Endothelial cell (in vitro differentiated cells): ENCODE results near the gene ZMYND19. TPM values are rescaled to one million over a fixed set of nuclear protein-coding genes. Genes with fewer than 3 reads are reported as not detected.

Experiments
- DNase-seq: peaks from one replicate; pipeline ENCODE4 v3.0.0; 2021; ENCODE audit warnings: low spot score
- H3K27ac Mint-ChIP-seq: one replicate; pipeline ENCODE4 v1.8.0; 2021; ENCODE audit warnings: mixed read lengths, inconsistent platforms; ENCODE audit not compliant: unreplicated experiment
- H3K27me3 Mint-ChIP-seq: one replicate; pipeline ENCODE4 v1.8.0; 2021; ENCODE audit warnings: mild to moderate bottlenecking, moderate library complexity, mixed read lengths, inconsistent platforms; ENCODE audit not compliant: unreplicated experiment
- H3K36me3 Mint-ChIP-seq: one replicate; pipeline ENCODE4 v1.8.0; 2021; ENCODE audit warnings: mild to moderate bottlenecking, low read depth, mixed read lengths, inconsistent platforms; ENCODE audit not compliant: unreplicated experiment
- H3K4me1 Mint-ChIP-seq: one replicate; pipeline ENCODE4 v1.8.0; 2021; ENCODE audit warnings: mild to moderate bottlenecking, mixed read lengths, inconsistent platforms; ENCODE audit not compliant: unreplicated experiment
- H3K4me3 Mint-ChIP-seq: one replicate; pipeline ENCODE4 v1.8.0; 2021; ENCODE audit warnings: mild to moderate bottlenecking, mixed read lengths, inconsistent platforms; ENCODE audit not compliant: unreplicated experiment
- H3K9me3 Mint-ChIP-seq: one replicate; pipeline ENCODE4 v1.8.0; 2021; ENCODE audit warnings: mixed read lengths, inconsistent platforms; ENCODE audit not compliant: unreplicated experiment
- total RNA-seq: library from RNA; stranded (reverse); fragmentation: NEBNext Ultra II Directional; extraction: Animal tissue kit (Norgen Biotek cat#: 25700); gene quantifications from one replicate; pipeline ENCODE4 v1.2.1, GENCODE V29; 2021; ENCODE audit not compliant: unreplicated experiment
- TF ChIP-seq, protein P1 (sequence below): fragments of 200-600 bp; sonication (generic); IDR thresholded peaks from one replicate; pipeline ENCODE4 v1.5.0; 2021; ENCODE audit warnings: antibody characterized with exemption; ENCODE audit not compliant: unreplicated experiment

ZMYND19 gene
- total RNA-seq, 1 donor from 2014 or later: 25.6 TPM

- no peak for DNase-seq
Observed at GRCh38 chr9:137547687-137548543, 42.4 kb downstream of the ZMYND19 start.

GRCh38 chr9:137545123-137545522 is 45.2 kb downstream of the ZMYND19 start:
- H3K36me3 Mint-ChIP-seq: peaks cover 6% of the 10 kb centered on the region
- no peak overlapping the region for H3K27ac Mint-ChIP-seq
- peaks cover 1% of the 10 kb centered on the region for H3K4me1 Mint-ChIP-seq
- no peaks in the 10 kb centered on the region for H3K9me3 Mint-ChIP-seq
- H3K4me3 Mint-ChIP-seq: no peak overlapping the region
- TF ChIP-seq, protein P1, sequence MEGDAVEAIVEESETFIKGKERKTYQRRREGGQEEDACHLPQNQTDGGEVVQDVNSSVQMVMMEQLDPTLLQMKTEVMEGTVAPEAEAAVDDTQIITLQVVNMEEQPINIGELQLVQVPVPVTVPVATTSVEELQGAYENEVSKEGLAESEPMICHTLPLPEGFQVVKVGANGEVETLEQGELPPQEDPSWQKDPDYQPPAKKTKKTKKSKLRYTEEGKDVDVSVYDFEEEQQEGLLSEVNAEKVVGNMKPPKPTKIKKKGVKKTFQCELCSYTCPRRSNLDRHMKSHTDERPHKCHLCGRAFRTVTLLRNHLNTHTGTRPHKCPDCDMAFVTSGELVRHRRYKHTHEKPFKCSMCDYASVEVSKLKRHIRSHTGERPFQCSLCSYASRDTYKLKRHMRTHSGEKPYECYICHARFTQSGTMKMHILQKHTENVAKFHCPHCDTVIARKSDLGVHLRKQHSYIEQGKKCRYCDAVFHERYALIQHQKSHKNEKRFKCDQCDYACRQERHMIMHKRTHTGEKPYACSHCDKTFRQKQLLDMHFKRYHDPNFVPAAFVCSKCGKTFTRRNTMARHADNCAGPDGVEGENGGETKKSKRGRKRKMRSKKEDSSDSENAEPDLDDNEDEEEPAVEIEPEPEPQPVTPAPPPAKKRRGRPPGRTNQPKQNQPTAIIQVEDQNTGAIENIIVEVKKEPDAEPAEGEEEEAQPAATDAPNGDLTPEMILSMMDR: no peak
- DNase-seq: no peak
- peaks cover 13% of the 10 kb centered on the region for H3K27me3 Mint-ChIP-seq

More at GRCh38 chr9:137547687-137548543, 42.4 kb downstream of the ZMYND19 start:
- Mint-ChIP-seq H3K36me3 (peaks cover 6% of the 10 kb centered on the region), H3K4me1 (peaks cover 8% of the 10 kb centered on the region), H3K9me3 (no peaks in the 10 kb centered on the region), H3K27ac (no peak overlapping the region), H3K4me3 (no peak overlapping the region), H3K27me3 (peaks cover 15% of the 10 kb centered on the region)
- TF ChIP-seq, protein P1: no peak

DNA sequence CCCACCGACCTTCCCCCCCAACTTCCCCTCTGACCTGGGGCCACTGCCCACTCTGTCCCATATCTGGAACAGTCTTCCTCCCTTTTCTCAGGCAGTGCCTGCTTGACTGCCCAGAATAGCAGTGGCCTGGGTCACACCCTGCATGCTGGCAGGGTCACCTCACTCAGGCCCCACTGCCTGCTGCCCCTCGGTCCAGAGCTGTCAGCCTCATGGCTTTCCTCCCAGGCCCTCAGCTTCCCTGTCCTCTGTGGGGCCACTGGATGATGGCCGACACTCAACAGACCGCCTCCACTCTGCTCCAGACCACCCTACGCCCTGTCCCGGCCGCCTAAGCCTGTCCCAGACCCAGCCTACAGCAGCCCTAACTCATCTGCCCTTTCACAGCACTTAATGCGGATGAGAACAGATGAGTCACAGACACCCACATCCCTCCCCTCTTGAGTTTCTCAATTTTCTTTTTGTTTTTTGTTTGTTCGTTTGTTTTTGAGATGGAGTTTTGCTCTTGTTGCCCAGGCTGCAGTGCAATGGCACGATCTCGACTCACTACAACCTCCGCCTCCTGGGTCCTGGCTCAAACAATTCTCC is 46.0 kb downstream of the ZMYND19 start:
- H3K27ac Mint-ChIP-seq: no peak overlapping the region
- H3K4me1 Mint-ChIP-seq: no peaks in the 10 kb centered on the region

GRCh38 chr9:137543237-137543963 is 46.9 kb downstream of the ZMYND19 start:
- Mint-ChIP-seq H3K9me3 (no peaks in the 10 kb centered on the region), H3K27me3 (peaks cover 10% of the 10 kb centered on the region), H3K27ac (no peak overlapping the region), H3K36me3 (peaks cover 6% of the 10 kb centered on the region), H3K4me1 (no peaks in the 10 kb centered on the region), H3K4me3 (no peak overlapping the region)
- no peak for DNase-seq
- TF ChIP-seq, protein P1: no peak

More for the DNA sequence above, 46.0 kb downstream of the ZMYND19 start:
- Mint-ChIP-seq H3K27me3 (peaks cover 10% of the 10 kb centered on the region), H3K9me3 (no peaks in the 10 kb centered on the region), H3K36me3 (peaks cover 6% of the 10 kb centered on the region), H3K4me3 (no peak overlapping the region)
- no peak for DNase-seq
- TF ChIP-seq, protein P1: no peak
